IMR-90 (cell line): ENCODE data around the gene TECTA. TPM values are rescaled to one million over a fixed set of nuclear protein-coding genes. Genes with fewer than 3 reads are reported as not detected.

ENCODE experiments used
- ATAC-seq: fragments of 200-7000 bp; cut with Tn5 transposase; 2 replicates; pipeline ENCODE4 v1.9.1; 2020; ENCODE audit warnings: low read depth, mild to moderate bottlenecking, moderate library complexity
- BruUV-seq: library from RNA; stranded (reverse); fragments of 400-500 nt; replicated peaks from 2 replicates; lab custom pipeline; 2021; lab: Mats Ljungman, UMichigan
- CTCF ChIA-PET: fragments of 300-600 bp; formaldehyde crosslinking; extraction: SDS; loops from one replicate; lab custom pipeline; 2021; ENCODE audit warnings: antibody characterized with exemption; lab: Yijun Ruan, JAX
- POLR2A ChIA-PET: fragments of 300-600 bp; sonication (Branson Sonifier 250); formaldehyde crosslinking; loops from one replicate; lab custom pipeline; 2022; ENCODE audit warnings: antibody characterized with exemption; ENCODE audit not compliant: unreplicated experiment; lab: Charles Lee
- DNase-seq: peaks from one replicate; pipeline ENCODE4 v3.0.0; 2013
- H2AFZ ChIP-seq: replicated peaks from 2 replicates; pipeline ENCODE3; 2013; ENCODE audit warnings: low read length, mild to moderate bottlenecking; ENCODE audit not compliant: poor library complexity
- H2AK5ac ChIP-seq: 2 replicates; pipeline ENCODE4 v1.6.1; 2013; ENCODE audit warnings: low read depth, low read length, inconsistent platforms
- H2AK9ac ChIP-seq: replicated peaks from 2 replicates; pipeline ENCODE3; 2013; ENCODE audit warnings: mild to moderate bottlenecking, low read depth, low read length, moderate library complexity; ENCODE audit not compliant: poor library complexity
- H2BK120ac ChIP-seq: 2 replicates; pipeline ENCODE4 v1.6.1; 2013; ENCODE audit warnings: low read depth, low read length, inconsistent platforms
- H2BK15ac ChIP-seq: 3 replicates; pipeline ENCODE4 v1.6.1; 2013; ENCODE audit warnings: low read depth, low read length, inconsistent platforms
- H2BK20ac ChIP-seq: 2 replicates; pipeline ENCODE4 v1.6.1; 2013; ENCODE audit warnings: low read depth, mild to moderate bottlenecking, inconsistent platforms, low read length, moderate library complexity
- H2BK5ac ChIP-seq: 2 replicates; pipeline ENCODE4 v1.6.1; 2013; ENCODE audit warnings: mild to moderate bottlenecking, low read depth, low read length, inconsistent platforms; ENCODE audit not compliant: poor library complexity, severe bottlenecking
- H3K14ac ChIP-seq: replicated peaks from 2 replicates; pipeline ENCODE4 v1.6.1; 2013; ENCODE audit warnings: low read depth, low read length, inconsistent platforms
- H3K18ac ChIP-seq: 2 replicates; pipeline ENCODE4 v1.6.1; 2013; ENCODE audit warnings: low read depth, low read length, control low read depth
- H3K23ac ChIP-seq: 2 replicates; pipeline ENCODE4 v1.6.1; 2013; ENCODE audit warnings: low read depth, low read length, inconsistent platforms
- H3K27ac ChIP-seq: 2 replicates; pipeline ENCODE4 v1.5.1; 2013; ENCODE audit warnings: mild to moderate bottlenecking, control low read depth, low read length; ENCODE audit not compliant: insufficient read depth
- H3K27me3 ChIP-seq: 2 replicates; pipeline ENCODE4 v1.6.1; 2013; ENCODE audit warnings: low read length; ENCODE audit not compliant: control insufficient read depth, insufficient read depth
- H3K36me3 ChIP-seq: 2 replicates; pipeline ENCODE4 v1.6.1; 2013; ENCODE audit warnings: low read length, mixed read lengths; ENCODE audit not compliant: control insufficient read depth, insufficient read depth
- H3K4ac ChIP-seq: 2 replicates; pipeline ENCODE4 v1.6.1; 2013; ENCODE audit warnings: low read depth, low read length, inconsistent platforms
- H3K4me1 ChIP-seq: 2 replicates; pipeline ENCODE4 v1.6.1; 2013; ENCODE audit warnings: low read length, mixed read lengths; ENCODE audit not compliant: control insufficient read depth, insufficient read depth
- H3K4me2 ChIP-seq: 2 replicates; pipeline ENCODE4 v1.6.1; 2013; ENCODE audit warnings: low read depth, mild to moderate bottlenecking, control low read depth, low read length, moderate library complexity
- H3K4me3 ChIP-seq: 2 replicates; pipeline ENCODE4 v1.5.1; 2013; ENCODE audit warnings: low read depth, mild to moderate bottlenecking, control low read depth, low read length, moderate library complexity; ENCODE audit not compliant: insufficient read depth
- H3K56ac ChIP-seq: 2 replicates; pipeline ENCODE4 v1.6.1; 2013; ENCODE audit warnings: low read length, inconsistent platforms; ENCODE audit not compliant: insufficient read depth; ENCODE audit errors: extremely low read depth
- H3K79me1 ChIP-seq, 2 experiments: 2 replicates each; pipeline ENCODE4 v1.6.1; 2013; ENCODE audit warnings: low read length in 2 of 2, inconsistent platforms in 1 of 2, low read depth in 1 of 2
- H3K9ac ChIP-seq: 2 replicates; pipeline ENCODE4 v1.6.1; 2013; ENCODE audit warnings: low read depth, low read length, control low read depth
- H3K9me1 ChIP-seq: 2 replicates; pipeline ENCODE4 v1.6.1; 2013; ENCODE audit warnings: low read length, inconsistent platforms; ENCODE audit not compliant: insufficient read depth
- H3K9me3 ChIP-seq: 2 replicates; pipeline ENCODE4 v1.6.1; 2013; ENCODE audit warnings: low read length; ENCODE audit not compliant: control insufficient read depth, insufficient read depth
- H4K20me1 ChIP-seq: 2 replicates; pipeline ENCODE4 v1.6.1; 2013; ENCODE audit warnings: low read length, inconsistent platforms; ENCODE audit not compliant: insufficient read depth
- H4K5ac ChIP-seq: 2 replicates; pipeline ENCODE4 v1.6.1; 2013; ENCODE audit warnings: mild to moderate bottlenecking, low read depth, low read length, control low read depth
- H4K8ac ChIP-seq, 2 experiments: 2 replicates each; pipeline ENCODE4 v1.6.1; 2013; ENCODE audit warnings: low read depth in 2 of 2, low read length in 2 of 2, control low read depth in 1 of 2, inconsistent platforms in 1 of 2
- H4K91ac ChIP-seq: 2 replicates; pipeline ENCODE4 v1.6.1; 2013; ENCODE audit warnings: low read depth, low read length, inconsistent platforms; ENCODE audit not compliant: insufficient read depth
- BHLHE40 ChIP-seq: fragments of 150-350 bp; IDR thresholded peaks from 2 replicates; pipeline ENCODE4 v1.6.1; 2016; ENCODE audit warnings: mild to moderate bottlenecking, low read depth, low read length
- CTCF ChIP-seq: conservative IDR thresholded peaks from 2 replicates; pipeline ENCODE4 v1.5.1; 2012; ENCODE audit warnings: mild to moderate bottlenecking, low read depth, low read length, improper control_type of control experiment
- ELK1 ChIP-seq: fragments of 150-350 bp; IDR thresholded peaks from 2 replicates; pipeline ENCODE4 v1.6.1; 2016; ENCODE audit warnings: low read depth, mild to moderate bottlenecking, low read length, moderate library complexity, borderline replicate concordance
- MAFK ChIP-seq: IDR thresholded peaks from 2 replicates; pipeline ENCODE4 v1.6.1; 2012; ENCODE audit warnings: low read depth, low read length, improper control_type of control experiment
- MAZ ChIP-seq: IDR thresholded peaks from 2 replicates; pipeline ENCODE4 v1.6.1; 2012; ENCODE audit warnings: low read depth, mild to moderate bottlenecking, low read length, improper control_type of control experiment, moderate library complexity, borderline replicate concordance
- POLR2A ChIP-seq: IDR thresholded peaks from 2 replicates; pipeline ENCODE4 v1.6.1; 2012; ENCODE audit warnings: mild to moderate bottlenecking, low read depth, low read length
- WGBS, 2 experiments: methylation state at CpG; one replicate each; pipeline versions ENCODE4 v1.1.5 to v1.1.7; 2013; ENCODE audit warnings: missing lambda C conversion rate in 2 of 2; ENCODE audit not compliant: insufficient read length in 1 of 2; ENCODE audit errors: extremely low coverage in 2 of 2; 5-methylcytosine and 5-hydroxymethylcytosine counted together
- dilution Hi-C: fragments of 300-500 bp; cut with HindIII; formaldehyde crosslinking; loops from one replicate; pipeline ENCODE4 v1.14.3; 2018; ENCODE audit warnings: low sequenced_read_pairs; ENCODE audit not compliant: unreplicated experiment
- in situ Hi-C: fragments of 300-500 bp; cut with MboI; formaldehyde crosslinking; loops from 3 replicates; pipeline ENCODE4 v1.14.3; 2019; ENCODE audit warnings: low sequenced_read_pairs, inconsistent platforms, mixed read lengths
- intact Hi-C: fragments of 100-400 bp; cut with micrococcal nuclease; formaldehyde crosslinking; loops from 2 replicates; pipeline ENCODE4 v1.10.0; 2022
- polyA plus RNA-seq, 3 experiments: library from polyadenylated mRNA; depleted of rRNA; stranded (reverse); fragments of >200 nt; gene quantifications; 2 replicates each; pipeline ENCODE4 v1.2.3, GENCODE V29; 2012; ENCODE audit warnings: low replicate concordance in 1 of 3
- total RNA-seq: library from RNA; depleted of rRNA; stranded (reverse); fragments of >200 nt; gene quantifications from 2 replicates; pipeline ENCODE4 v1.2.3, GENCODE V29; 2012

The TECTA gene
- total and polyA plus RNA-seq, 2 of the 4 experiments (the other 2 are of a cell fraction) = 0.17 to 0.18 TPM

DNA sequence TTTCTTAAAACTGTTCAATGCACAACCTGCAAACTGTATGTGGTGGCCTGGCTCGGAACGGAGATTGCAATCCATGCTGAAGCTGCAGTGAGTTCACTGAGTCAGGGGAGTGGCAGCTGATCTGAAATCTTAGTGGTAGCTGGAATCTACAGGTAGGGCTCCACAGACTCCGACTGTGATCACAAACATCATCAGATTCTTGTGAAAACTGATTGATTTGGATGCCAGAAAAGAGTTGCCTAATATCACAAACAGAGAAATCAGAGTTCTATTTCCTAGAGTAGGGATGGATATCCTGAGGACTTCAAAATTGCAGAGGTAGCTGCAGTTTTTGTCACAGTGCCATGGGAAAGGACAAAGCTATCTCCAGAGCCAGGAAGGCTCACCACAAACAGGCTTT lies 134.0 kb downstream of the TECTA start:
- no peak overlapping the region for H3K9ac ChIP-seq
- H4K20me1 ChIP-seq = no peaks in the 10 kb centered on the region
- no peaks in the 10 kb centered on the region for H3K36me3 ChIP-seq
- H2AK9ac ChIP-seq = no peak overlapping the region
- BruUV-seq = no TSS peak
- H4K91ac ChIP-seq = no peak overlapping the region
- no peak overlapping the region for H4K8ac ChIP-seq
- H2BK20ac ChIP-seq = no peak overlapping the region
- H3K4me2 ChIP-seq = no peak overlapping the region
- H2BK15ac ChIP-seq = no peak overlapping the region
- H3K4me3 ChIP-seq = no peak overlapping the region
- H3K27ac ChIP-seq = no peak overlapping the region
- ChIA-PET CTCF (no interaction called here), POLR2A (no interaction called here)
- WGBS, 2 experiments = no CpG with 5 or more reads among the region's 3 CpGs
- peaks cover 2% of the 10 kb centered on the region; the same call in 1 of the 2 replicates for H3K4me1 ChIP-seq
- H4K5ac ChIP-seq = no peak overlapping the region
- no peak overlapping the region for H3K56ac ChIP-seq
- H3K18ac ChIP-seq = no peak overlapping the region
- H3K4ac ChIP-seq = no peak overlapping the region
- in situ Hi-C loops = no loop called here
- DNase-seq (no peak), ATAC-seq (no peak)
- no peak overlapping the region for H2BK5ac ChIP-seq
- H3K9me3 ChIP-seq = no peaks in the 10 kb centered on the region
- intact Hi-C loops = no loop called here
- H2AFZ ChIP-seq = no peak overlapping the region
- H2AK5ac ChIP-seq = no peak overlapping the region
- no peaks in the 10 kb centered on the region; the same call in 1 of the 2 replicates for H3K9me1 ChIP-seq
- no peak overlapping the region for H3K23ac ChIP-seq
- H3K27me3 ChIP-seq = peaks cover 13% of the 10 kb centered on the region; the same call in 1 of the 2 replicates
- H3K14ac ChIP-seq = no peak overlapping the region
- H3K79me1 ChIP-seq = no peaks in the 10 kb centered on the region
- TF ChIP-seq BHLHE40 (no peak), CTCF (no peak), ELK1 (no peak), POLR2A (no peak), MAZ (no peak), MAFK (no peak)
- dilution Hi-C loops = no loop called here
- H2BK120ac ChIP-seq = no peak overlapping the region
